Fibroblast of lung (primary cell): ENCODE data around the gene PLP1. TPM values are rescaled to one million over a fixed set of nuclear protein-coding genes. Genes with fewer than 3 reads are reported as not detected.

Experiments
- DNase-seq, 2 donors: peaks; one replicate each; pipeline versions ENCODE4 v3.0.0 to v3.0.0-alpha.2; 2010; ENCODE audit warnings: low read depth in 2 of 2
- H2AFZ ChIP-seq: 2 replicates; pipeline ENCODE4 v1.5.1; 2012; ENCODE audit warnings: low read length, control low read depth, inconsistent platforms
- H3K27ac ChIP-seq: 2 replicates; pipeline ENCODE4 v1.5.1; 2011; ENCODE audit warnings: low read length, control low read depth; ENCODE audit not compliant: insufficient read depth
- H3K27me3 ChIP-seq: 2 replicates; pipeline ENCODE4 v1.5.1; 2011; ENCODE audit warnings: mild to moderate bottlenecking, low read length; ENCODE audit not compliant: control insufficient read depth, insufficient read depth
- H3K36me3 ChIP-seq: 2 replicates; pipeline ENCODE4 v1.5.1; 2011; ENCODE audit warnings: low read length; ENCODE audit not compliant: control insufficient read depth, insufficient read depth
- H3K4me1 ChIP-seq: 2 replicates; pipeline ENCODE4 v1.5.1; 2011; ENCODE audit warnings: low read length; ENCODE audit not compliant: control insufficient read depth, insufficient read depth; ENCODE audit errors: extremely low read depth
- H3K4me2 ChIP-seq: 2 replicates; pipeline ENCODE4 v1.5.1; 2011; ENCODE audit warnings: low read length, control low read depth; ENCODE audit not compliant: insufficient read depth; ENCODE audit errors: extremely low read depth
- H3K4me3 ChIP-seq, 4 experiments: fragments of 200-600 bp in 1 of 4; sonication (generic) in 1 of 4; replicated peaks in 1 of 4; 2 replicates each; pipeline ENCODE4 v1.5.1; 2011 to 2016; ENCODE audit warnings: low read length in 4 of 4, low read depth in 3 of 4, mild to moderate bottlenecking in 3 of 4, control low read depth in 2 of 4, inconsistent platforms in 1 of 4, mixed read lengths in 1 of 4; ENCODE audit not compliant: insufficient read depth in 1 of 4; ENCODE audit errors: control extremely low read depth in 1 of 4
- H3K79me2 ChIP-seq: 2 replicates; pipeline ENCODE4 v1.5.1; 2012; ENCODE audit warnings: mild to moderate bottlenecking, low read length, inconsistent platforms; ENCODE audit not compliant: control insufficient read depth, insufficient read depth
- H3K9ac ChIP-seq: 2 replicates; pipeline ENCODE4 v1.5.1; 2011; ENCODE audit warnings: mild to moderate bottlenecking, low read length, control low read depth; ENCODE audit not compliant: insufficient read depth
- H3K9me3 ChIP-seq: 2 replicates; pipeline ENCODE4 v1.5.1; 2012; ENCODE audit warnings: low read depth, low read length; ENCODE audit not compliant: control insufficient read depth, insufficient read depth
- H4K20me1 ChIP-seq: 2 replicates; pipeline ENCODE4 v1.5.1; 2011; ENCODE audit warnings: low read length; ENCODE audit not compliant: control insufficient read depth, insufficient read depth; ENCODE audit errors: extremely low read depth
- EZH2 ChIP-seq: IDR thresholded peaks from 2 replicates; pipeline ENCODE4 v1.5.1; 2012; ENCODE audit warnings: low read length, control low read depth, mild to moderate bottlenecking; ENCODE audit errors: missing control alignments
- polyA plus RNA-seq, 2 donors: library from polyadenylated mRNA; depleted of rRNA in 1 of 2; stranded (reverse) in 1 of 2; unstranded in 1 of 2; fragments of >200 nt; gene quantifications; 2 replicates each; pipeline ENCODE4 v1.2.1, GENCODE V29; 2011 to 2012; ENCODE audit warnings: missing spikeins in 1 of 2
- total RNA-seq: library from RNA; depleted of rRNA; stranded (reverse); fragments of >200 nt; gene quantifications from 2 replicates; pipeline ENCODE4 v1.2.1, GENCODE V29; 2014
- TF ChIP-seq, protein P1 (sequence below), 2 donors: IDR thresholded peaks in 1 of 2; conservative IDR thresholded peaks in 1 of 2; 1 replicate in 1 of 2; 2 replicates in 1 of 2; pipeline ENCODE4 v1.5.1; 2011 to 2012; ENCODE audit warnings: low read length in 2 of 2, control low read depth in 1 of 2, inconsistent platforms in 1 of 2, low read depth in 1 of 2, mild to moderate bottlenecking in 1 of 2

Gene PLP1
- total and polyA plus RNA-seq, 2 donors (not counting 1 experiment from before 2014, with no cell fraction given) = 0.17 TPM

DNA sequence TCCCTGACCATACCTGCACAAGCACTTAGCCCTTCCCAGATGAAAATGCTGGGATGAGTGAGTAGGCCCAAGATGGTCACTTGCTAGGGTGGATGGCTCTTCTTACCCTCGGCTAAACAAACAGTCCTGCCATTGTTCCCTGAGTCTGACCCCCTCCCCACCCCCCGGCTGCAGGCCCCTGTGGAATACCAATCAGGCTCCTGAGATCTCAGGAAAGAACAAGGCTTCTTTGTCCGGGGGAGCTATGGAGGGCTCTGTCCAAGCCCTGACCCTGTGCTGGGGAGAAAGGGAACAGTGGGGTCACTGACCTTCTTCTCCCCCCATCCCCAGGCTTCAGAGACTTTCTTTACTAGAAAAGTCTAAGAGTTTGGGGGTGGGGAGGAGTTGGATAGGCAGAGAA lies 6.0 kb downstream of the PLP1 start:
- Histone ChIP-seq H3K4me2 (no peak overlapping the region), H3K4me3 (no peak overlapping the region), H3K27ac (no peak overlapping the region), H3K9me3 (no peaks in the 10 kb centered on the region), H3K9ac (no peak overlapping the region), H3K79me2 (no peaks in the 10 kb centered on the region), H3K36me3 (no peaks in the 10 kb centered on the region), H3K27me3 (peaks cover 8% of the 10 kb centered on the region), H2AFZ (no peak overlapping the region), H4K20me1 (no peaks in the 10 kb centered on the region), H3K4me1 (no peaks in the 10 kb centered on the region)
- DNase-seq = no peak
- no peak for TF ChIP-seq EZH2
- TF ChIP-seq, protein P1, sequence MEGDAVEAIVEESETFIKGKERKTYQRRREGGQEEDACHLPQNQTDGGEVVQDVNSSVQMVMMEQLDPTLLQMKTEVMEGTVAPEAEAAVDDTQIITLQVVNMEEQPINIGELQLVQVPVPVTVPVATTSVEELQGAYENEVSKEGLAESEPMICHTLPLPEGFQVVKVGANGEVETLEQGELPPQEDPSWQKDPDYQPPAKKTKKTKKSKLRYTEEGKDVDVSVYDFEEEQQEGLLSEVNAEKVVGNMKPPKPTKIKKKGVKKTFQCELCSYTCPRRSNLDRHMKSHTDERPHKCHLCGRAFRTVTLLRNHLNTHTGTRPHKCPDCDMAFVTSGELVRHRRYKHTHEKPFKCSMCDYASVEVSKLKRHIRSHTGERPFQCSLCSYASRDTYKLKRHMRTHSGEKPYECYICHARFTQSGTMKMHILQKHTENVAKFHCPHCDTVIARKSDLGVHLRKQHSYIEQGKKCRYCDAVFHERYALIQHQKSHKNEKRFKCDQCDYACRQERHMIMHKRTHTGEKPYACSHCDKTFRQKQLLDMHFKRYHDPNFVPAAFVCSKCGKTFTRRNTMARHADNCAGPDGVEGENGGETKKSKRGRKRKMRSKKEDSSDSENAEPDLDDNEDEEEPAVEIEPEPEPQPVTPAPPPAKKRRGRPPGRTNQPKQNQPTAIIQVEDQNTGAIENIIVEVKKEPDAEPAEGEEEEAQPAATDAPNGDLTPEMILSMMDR (conservative IDR thresholded peaks at IDR 0.05 in 1 of 2, IDR thresholded peaks at IDR 0.05 in 1 of 2; ENCODE audit: low read depth in 1 of 2, low read length in 2 of 2) = no peak

DNA sequence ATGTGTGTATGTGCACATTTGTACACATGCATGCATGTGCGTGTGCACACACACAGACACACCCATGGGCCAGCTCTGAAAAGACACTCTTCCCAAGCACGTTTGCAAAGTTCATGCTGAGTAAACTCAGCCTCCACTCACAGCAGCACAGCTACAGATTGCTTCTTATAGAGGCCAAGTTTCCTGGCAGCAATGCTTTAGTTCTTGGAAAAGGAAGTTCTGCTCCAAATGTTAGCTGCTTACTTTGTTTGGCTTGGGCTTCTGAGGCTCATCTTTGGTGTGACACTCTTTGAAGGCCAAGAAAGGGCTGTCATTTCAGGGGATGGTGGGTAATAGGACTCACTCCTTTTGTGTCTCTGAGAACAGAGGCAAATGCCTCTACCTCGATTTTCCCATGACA lies 6.6 kb downstream of the PLP1 start:
- no peak overlapping the region for H3K9ac ChIP-seq
- no peak overlapping the region for H3K27ac ChIP-seq
- TF ChIP-seq, protein P1 (conservative IDR thresholded peaks at IDR 0.05 in 1 of 2, IDR thresholded peaks at IDR 0.05 in 1 of 2; ENCODE audit: low read depth in 1 of 2, low read length in 2 of 2) = no peak
- TF ChIP-seq EZH2 = no peak
- H4K20me1 ChIP-seq = no peaks in the 10 kb centered on the region
- H3K4me2 ChIP-seq = no peak overlapping the region
- no peaks in the 10 kb centered on the region for H3K4me1 ChIP-seq
- DNase-seq = no peak
- H3K4me3 ChIP-seq = no peak overlapping the region
- no peaks in the 10 kb centered on the region for H3K9me3 ChIP-seq
- no peaks in the 10 kb centered on the region for H3K36me3 ChIP-seq
- H3K27me3 ChIP-seq = peaks cover 6% of the 10 kb centered on the region
- no peaks in the 10 kb centered on the region for H3K79me2 ChIP-seq
- no peak overlapping the region for H2AFZ ChIP-seq

GRCh38 chrX:103783971-103784370 lies 7.3 kb downstream of the PLP1 start:
- H3K4me3 ChIP-seq = no peak overlapping the region
- H3K4me1 ChIP-seq = no peaks in the 10 kb centered on the region
- DNase-seq = no peak
- no peak overlapping the region for H3K9ac ChIP-seq
- H3K27ac ChIP-seq = no peak overlapping the region
- H2AFZ ChIP-seq = no peak overlapping the region
- no peaks in the 10 kb centered on the region for H3K9me3 ChIP-seq
- H3K36me3 ChIP-seq = no peaks in the 10 kb centered on the region
- H3K27me3 ChIP-seq = peaks cover 3% of the 10 kb centered on the region
- TF ChIP-seq EZH2 = no peak
- TF ChIP-seq, protein P1 (conservative IDR thresholded peaks at IDR 0.05 in 1 of 2, IDR thresholded peaks at IDR 0.05 in 1 of 2; ENCODE audit: low read depth in 1 of 2, low read length in 2 of 2) = no peak
- no peak overlapping the region for H3K4me2 ChIP-seq
- no peaks in the 10 kb centered on the region for H4K20me1 ChIP-seq
- no peaks in the 10 kb centered on the region for H3K79me2 ChIP-seq
